GM21723 (cell line): ENCODE data around the gene EGFR.

ENCODE experiments used
- ATAC-seq: cut with Tn5 transposase; IDR thresholded peaks from one replicate; pipeline ENCODE4 v1.9.1; 2021; ENCODE audit warnings: mild to moderate bottlenecking, moderate library complexity; ENCODE audit not compliant: unreplicated experiment

The EGFR gene

GRCh38 chr7:55240418-55241142 lies 221.8 kb downstream of the EGFR start:
- no peak for ATAC-seq

- ATAC-seq = no peak
Measured at GRCh38 chr7:55241958-55242357, 223.1 kb downstream of the EGFR start.

GRCh38 chr7:55242613-55243012 lies 223.8 kb downstream of the EGFR start:
- ATAC-seq = no peak

GRCh38 chr7:55244006-55244745 lies 225.4 kb downstream of the EGFR start:
- ATAC-seq = no peak

GRCh38 chr7:55245271-55245723 lies 226.5 kb downstream of the EGFR start:
- ATAC-seq = no peak

GRCh38 chr7:55246171-55246570 lies 227.4 kb downstream of the EGFR start:
- no peak for ATAC-seq

GRCh38 chr7:55247428-55247827 lies 228.6 kb downstream of the EGFR start:
- no peak for ATAC-seq

GRCh38 chr7:55248526-55248925 lies 229.7 kb downstream of the EGFR start:
- ATAC-seq = no peak

- no peak for ATAC-seq
Measured at GRCh38 chr7:55249332-55249731, 230.5 kb downstream of the EGFR start.

GRCh38 chr7:55250313-55250712 lies 231.5 kb downstream of the EGFR start:
- no peak for ATAC-seq

- no peak for ATAC-seq
Measured at GRCh38 chr7:55251313-55251712, 232.5 kb downstream of the EGFR start.

GRCh38 chr7:55251911-55252310 lies 233.1 kb downstream of the EGFR start:
- no peak for ATAC-seq

- ATAC-seq = no peak
Measured at GRCh38 chr7:55252386-55252785, 233.6 kb downstream of the EGFR start.

- ATAC-seq = no peak
Measured at GRCh38 chr7:55253188-55253587, 234.4 kb downstream of the EGFR start.

- no peak for ATAC-seq
Measured at GRCh38 chr7:55254242-55254595, 235.4 kb downstream of the EGFR start.

- ATAC-seq = peak; percentile 80
Measured at GRCh38 chr7:55254596-55255495, 236.0 kb downstream of the EGFR start.

GRCh38 chr7:55255496-55256445 lies 237.0 kb downstream of the EGFR start:
- peak; percentile 92 for ATAC-seq

GRCh38 chr7:55258631-55259030 lies 239.8 kb downstream of the EGFR start:
- ATAC-seq = no peak

GRCh38 chr7:55260171-55260570 lies 241.4 kb downstream of the EGFR start:
- no peak for ATAC-seq

- no peak for ATAC-seq
Measured at GRCh38 chr7:55260676-55261385, 242.0 kb downstream of the EGFR start.
